ENCODE measurements around the gene AOAH. TPM values are rescaled to one million over a fixed set of nuclear protein-coding genes. Genes with fewer than 3 reads are reported as not detected.
"Not testable (repeated sequence)": the region's sequence is repeated elsewhere in the genome, so short reads cannot be mapped to it uniquely, and the experiment has no call there.

Gene AOAH
- total RNA-seq, 4 donors from 2014 or later = 0.17 to 1.8 (median 1.6) TPM

DNA sequence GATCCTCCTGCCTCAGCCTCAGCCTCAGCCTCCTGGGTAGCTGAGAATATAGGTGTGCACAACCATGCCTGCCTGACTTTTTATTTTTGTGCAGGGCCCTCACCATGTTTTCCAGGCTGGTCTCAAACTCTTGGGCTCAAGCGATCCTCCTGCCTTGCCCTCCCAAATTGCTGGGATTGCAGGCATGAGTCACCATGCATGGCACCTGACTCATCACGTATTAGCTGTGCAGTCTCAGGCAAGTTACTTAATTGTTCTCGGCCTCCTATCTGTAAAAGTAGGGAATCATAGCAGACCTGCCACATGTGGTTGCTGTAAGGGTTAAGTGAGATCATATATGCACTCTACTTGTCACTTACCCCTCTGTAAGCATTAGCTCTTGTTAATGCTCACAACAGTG is 217.5 kb downstream of the AOAH start:
- no peak for ATAC-seq
- Histone ChIP-seq H3K4me1 (no peaks in the 10 kb centered on the region), H3K9me3 (no peaks in the 10 kb centered on the region), H3K36me3 (no peaks in the 10 kb centered on the region), H3K27ac (no peak overlapping the region), H3K4me3 (no peak overlapping the region), H3K27me3 (no peaks in the 10 kb centered on the region)
- DNase-seq = no peak
- intact Hi-C loops (cut with DNase I; ENCODE audit: low total_unique reads) (no loop called here), in situ Hi-C loops (cut with MboI; ENCODE audit: low sequenced_read_pairs in 4 of 4) (no loop called here)
- TF ChIP-seq POLR2A (IDR thresholded peaks at IDR 0.05) = no peak
- TF ChIP-seq, protein P1, sequence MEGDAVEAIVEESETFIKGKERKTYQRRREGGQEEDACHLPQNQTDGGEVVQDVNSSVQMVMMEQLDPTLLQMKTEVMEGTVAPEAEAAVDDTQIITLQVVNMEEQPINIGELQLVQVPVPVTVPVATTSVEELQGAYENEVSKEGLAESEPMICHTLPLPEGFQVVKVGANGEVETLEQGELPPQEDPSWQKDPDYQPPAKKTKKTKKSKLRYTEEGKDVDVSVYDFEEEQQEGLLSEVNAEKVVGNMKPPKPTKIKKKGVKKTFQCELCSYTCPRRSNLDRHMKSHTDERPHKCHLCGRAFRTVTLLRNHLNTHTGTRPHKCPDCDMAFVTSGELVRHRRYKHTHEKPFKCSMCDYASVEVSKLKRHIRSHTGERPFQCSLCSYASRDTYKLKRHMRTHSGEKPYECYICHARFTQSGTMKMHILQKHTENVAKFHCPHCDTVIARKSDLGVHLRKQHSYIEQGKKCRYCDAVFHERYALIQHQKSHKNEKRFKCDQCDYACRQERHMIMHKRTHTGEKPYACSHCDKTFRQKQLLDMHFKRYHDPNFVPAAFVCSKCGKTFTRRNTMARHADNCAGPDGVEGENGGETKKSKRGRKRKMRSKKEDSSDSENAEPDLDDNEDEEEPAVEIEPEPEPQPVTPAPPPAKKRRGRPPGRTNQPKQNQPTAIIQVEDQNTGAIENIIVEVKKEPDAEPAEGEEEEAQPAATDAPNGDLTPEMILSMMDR (IDR thresholded peaks at IDR 0.05 in 4 of 5, conservative IDR thresholded peaks at IDR 0.05 in 1 of 5) = no peak

DNA sequence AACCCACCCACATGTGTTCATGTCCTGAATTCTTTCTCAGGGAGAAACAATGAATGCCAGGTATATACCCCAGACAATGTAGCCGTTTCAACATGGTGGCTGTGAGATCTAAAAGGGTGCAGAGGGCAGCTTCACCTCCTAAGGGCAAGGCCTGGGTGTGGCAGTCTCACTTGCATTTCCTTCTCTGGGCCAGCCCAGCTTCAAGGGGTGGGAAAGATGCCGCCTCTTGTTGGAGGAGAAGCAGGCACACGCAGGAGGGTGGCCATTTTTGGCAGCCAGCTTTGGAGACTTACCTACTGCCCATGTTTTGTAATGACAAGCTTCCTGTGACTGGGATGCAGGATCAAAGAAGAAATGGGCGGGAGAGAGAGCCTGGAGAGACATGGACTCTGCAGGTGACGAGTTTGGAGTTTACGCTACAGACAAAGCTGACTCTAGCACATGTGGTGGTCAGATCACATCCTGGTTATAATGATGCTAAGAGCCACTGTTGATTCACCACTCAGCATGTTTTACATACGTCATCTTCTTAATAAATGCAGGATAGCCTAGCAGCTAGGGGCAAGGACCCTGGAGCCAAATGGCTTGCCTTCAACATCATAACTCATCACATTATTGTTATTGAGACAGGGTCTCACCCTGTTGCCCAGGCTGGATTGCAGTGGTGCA is 218.0 kb downstream of the AOAH start:
- H3K36me3 ChIP-seq = no peaks in the 10 kb centered on the region
- no peaks in the 10 kb centered on the region for H3K4me1 ChIP-seq
- no peak for TF ChIP-seq POLR2A (IDR thresholded peaks at IDR 0.05)
- TF ChIP-seq, protein P1 (IDR thresholded peaks at IDR 0.05 in 4 of 5, conservative IDR thresholded peaks at IDR 0.05 in 1 of 5) = no peak
- DNase-seq = no peak
- H3K9me3 ChIP-seq = no peaks in the 10 kb centered on the region
- intact Hi-C loops (cut with DNase I; ENCODE audit: low total_unique reads) = no loop called here
- in situ Hi-C loops (cut with MboI; ENCODE audit: low sequenced_read_pairs in 4 of 4) = no loop called here
- no peak for ATAC-seq
- H3K27ac ChIP-seq = no peak overlapping the region
- H3K4me3 ChIP-seq = no peak overlapping the region
- H3K27me3 ChIP-seq = no peaks in the 10 kb centered on the region

DNA sequence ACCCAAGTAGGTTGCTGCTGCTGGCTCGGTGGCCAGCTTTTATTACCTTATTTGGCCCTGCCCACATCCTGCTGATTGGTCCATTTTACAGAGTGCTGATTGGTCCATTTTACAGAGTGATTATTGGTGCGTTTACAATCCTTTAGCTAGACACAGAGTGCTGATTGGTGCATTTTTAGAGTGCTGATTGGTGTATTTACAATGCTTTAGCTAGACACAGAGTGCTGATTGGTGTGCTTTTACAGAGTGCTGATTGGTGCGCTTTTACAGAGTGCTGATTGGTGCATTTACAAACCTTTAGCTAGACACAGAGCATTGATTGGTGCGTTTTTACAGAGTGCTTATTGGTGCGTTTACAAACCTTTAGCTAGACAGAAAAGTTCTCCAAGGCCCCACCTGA is 219.7 kb downstream of the AOAH start:
- in situ Hi-C loops (cut with MboI; ENCODE audit: low sequenced_read_pairs in 4 of 4); H3K36me3 ChIP-seq; DNase-seq; intact Hi-C loops (cut with DNase I; ENCODE audit: low total_unique reads); H3K9me3 ChIP-seq; H3K4me1 ChIP-seq; H3K27me3 ChIP-seq; H3K4me3 ChIP-seq; H3K27ac ChIP-seq; ATAC-seq: not testable (repeated sequence)

DNA sequence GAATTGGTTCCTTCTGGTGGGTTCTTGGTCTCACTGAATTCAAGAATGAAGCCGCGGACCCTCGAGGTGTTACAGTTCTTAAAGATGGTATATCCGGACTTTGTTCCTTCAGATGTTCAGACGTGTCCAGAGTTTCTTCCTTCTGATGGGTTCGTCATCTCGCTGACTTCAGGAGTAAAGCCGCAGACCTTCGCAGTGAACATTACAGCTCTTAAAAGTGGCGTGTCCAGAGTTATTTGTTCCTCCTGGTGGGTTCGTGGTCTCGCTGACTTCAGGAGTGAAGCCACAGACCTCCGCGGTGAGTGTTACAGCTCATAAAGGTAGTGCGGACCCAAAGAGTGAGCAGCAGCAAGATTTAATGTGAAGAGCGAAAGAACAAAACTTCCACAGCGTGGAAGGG is 220.1 kb downstream of the AOAH start:
- H3K4me3 ChIP-seq; DNase-seq; H3K27ac ChIP-seq; H3K27me3 ChIP-seq; intact Hi-C loops (cut with DNase I; ENCODE audit: low total_unique reads); in situ Hi-C loops (cut with MboI; ENCODE audit: low sequenced_read_pairs in 4 of 4); ATAC-seq; H3K4me1 ChIP-seq; H3K36me3 ChIP-seq; H3K9me3 ChIP-seq: not testable (repeated sequence)

DNA sequence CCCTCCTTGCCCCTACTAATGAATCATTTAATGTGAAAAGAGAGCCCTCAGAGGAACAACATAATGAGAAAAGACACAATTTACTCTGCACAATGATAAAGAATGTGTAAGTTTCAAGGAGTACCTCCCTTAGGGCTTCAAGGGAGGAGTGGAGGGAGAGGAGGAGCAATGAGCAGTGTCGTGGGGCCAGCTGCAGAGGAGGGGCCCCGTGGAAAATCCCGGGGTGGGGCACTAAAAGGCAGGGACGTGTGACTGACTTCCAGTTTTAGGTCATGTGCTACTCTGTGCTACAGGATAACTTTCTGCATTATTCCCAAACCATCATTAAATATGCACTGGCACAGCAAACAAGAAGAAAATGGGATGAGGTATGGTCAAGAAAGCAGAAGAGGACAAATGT is 226.5 kb downstream of the AOAH start:
- TF ChIP-seq POLR2A (IDR thresholded peaks at IDR 0.05) = no peak
- TF ChIP-seq, protein P1 (IDR thresholded peaks at IDR 0.05 in 4 of 5, conservative IDR thresholded peaks at IDR 0.05 in 1 of 5) = no peak
- no peak for ATAC-seq
- no peaks in the 10 kb centered on the region for H3K27me3 ChIP-seq
- no peak overlapping the region for H3K4me3 ChIP-seq
- intact Hi-C loops (cut with DNase I; ENCODE audit: low total_unique reads) (no loop called here), in situ Hi-C loops (cut with MboI; ENCODE audit: low sequenced_read_pairs in 4 of 4) (no loop called here)
- no peak overlapping the region for H3K27ac ChIP-seq
- no peaks in the 10 kb centered on the region for H3K4me1 ChIP-seq
- no peaks in the 10 kb centered on the region for H3K9me3 ChIP-seq
- no peak for DNase-seq
- no peaks in the 10 kb centered on the region for H3K36me3 ChIP-seq

DNA sequence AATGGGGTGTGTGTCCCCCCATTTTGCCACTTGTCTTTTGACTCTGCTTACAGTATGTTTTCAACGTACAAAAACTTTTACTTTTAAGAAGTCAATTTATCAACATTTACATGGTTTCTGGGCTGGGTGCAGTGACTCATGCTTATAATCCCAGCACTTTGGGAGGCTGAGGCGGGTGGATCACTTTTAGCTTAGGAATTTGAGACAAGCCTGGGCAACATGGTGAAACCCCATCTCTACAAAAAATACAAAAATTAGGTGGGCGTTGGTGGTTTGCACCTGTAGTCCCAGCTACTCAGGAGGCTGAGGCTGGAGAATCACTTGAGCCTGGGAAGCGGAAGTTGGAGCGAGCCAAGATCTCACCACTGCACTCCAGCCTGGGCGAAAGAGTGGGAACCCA is 227.1 kb downstream of the AOAH start:
- H3K27ac ChIP-seq; H3K4me3 ChIP-seq; in situ Hi-C loops (cut with MboI; ENCODE audit: low sequenced_read_pairs in 4 of 4); H3K36me3 ChIP-seq; H3K9me3 ChIP-seq; ATAC-seq; intact Hi-C loops (cut with DNase I; ENCODE audit: low total_unique reads); H3K4me1 ChIP-seq; H3K27me3 ChIP-seq; DNase-seq: not testable (repeated sequence)
